Fibroblast of the aortic adventitia (primary cell): ENCODE data around the gene ATP5PB. TPM values are rescaled to one million over a fixed set of nuclear protein-coding genes. Genes with fewer than 3 reads are reported as not detected.

Experiments used
- DNase-seq: peaks from one replicate; pipeline ENCODE4 v3.0.0-alpha.2; 2010; ENCODE audit warnings: low read depth
- H3K4me3 ChIP-seq: 2 replicates; pipeline ENCODE4 v1.5.1; 2011; ENCODE audit warnings: low read depth, mild to moderate bottlenecking, control low read depth, low read length, moderate library complexity
- total RNA-seq: library from RNA; depleted of rRNA; stranded (reverse); fragments of >200 nt; gene quantifications from 2 replicates; pipeline ENCODE4 v1.2.3, GENCODE V29; 2012; ENCODE audit warnings: low replicate concordance
- TF ChIP-seq, protein P1 (sequence below): IDR thresholded peaks from 2 replicates; pipeline ENCODE4 v1.5.1; 2011; ENCODE audit warnings: mild to moderate bottlenecking, low read length, control low read depth, inconsistent platforms; ENCODE audit not compliant: insufficient read depth

ATP5PB gene
- total RNA-seq, 1 donor, result 301 TPM

GRCh38 chr1:111501645-111502044 lies 52.4 kb downstream of the ATP5PB start:
- H3K4me3 ChIP-seq, result no peak overlapping the region
- DNase-seq, result no peak
- TF ChIP-seq, protein P1, sequence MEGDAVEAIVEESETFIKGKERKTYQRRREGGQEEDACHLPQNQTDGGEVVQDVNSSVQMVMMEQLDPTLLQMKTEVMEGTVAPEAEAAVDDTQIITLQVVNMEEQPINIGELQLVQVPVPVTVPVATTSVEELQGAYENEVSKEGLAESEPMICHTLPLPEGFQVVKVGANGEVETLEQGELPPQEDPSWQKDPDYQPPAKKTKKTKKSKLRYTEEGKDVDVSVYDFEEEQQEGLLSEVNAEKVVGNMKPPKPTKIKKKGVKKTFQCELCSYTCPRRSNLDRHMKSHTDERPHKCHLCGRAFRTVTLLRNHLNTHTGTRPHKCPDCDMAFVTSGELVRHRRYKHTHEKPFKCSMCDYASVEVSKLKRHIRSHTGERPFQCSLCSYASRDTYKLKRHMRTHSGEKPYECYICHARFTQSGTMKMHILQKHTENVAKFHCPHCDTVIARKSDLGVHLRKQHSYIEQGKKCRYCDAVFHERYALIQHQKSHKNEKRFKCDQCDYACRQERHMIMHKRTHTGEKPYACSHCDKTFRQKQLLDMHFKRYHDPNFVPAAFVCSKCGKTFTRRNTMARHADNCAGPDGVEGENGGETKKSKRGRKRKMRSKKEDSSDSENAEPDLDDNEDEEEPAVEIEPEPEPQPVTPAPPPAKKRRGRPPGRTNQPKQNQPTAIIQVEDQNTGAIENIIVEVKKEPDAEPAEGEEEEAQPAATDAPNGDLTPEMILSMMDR, result no peak

- TF ChIP-seq, protein P1, result no peak
- no peak within 1 kb of the TSS for H3K4me3 ChIP-seq
- DNase-seq, result no peak
Measured at GRCh38 chr1:111503585-111504060, 54.4 kb downstream of the ATP5PB start, which contains the start of the genes ADORA3 and TMIGD3. Gene ADORA3, minus strand, starts transcription at chr1:111503633. Its CDS starts 279 bp downstream, at chr1:111503354. Gene TMIGD3, minus strand, starts transcription at chr1:111503633. Its CDS starts 279 bp downstream, at chr1:111503354.

- TF ChIP-seq, protein P1, result no peak
- H3K4me3 ChIP-seq, result no peak overlapping the region
- DNase-seq, result no peak
Measured at GRCh38 chr1:111504097-111504496, 54.8 kb downstream of the ATP5PB start.

DNA sequence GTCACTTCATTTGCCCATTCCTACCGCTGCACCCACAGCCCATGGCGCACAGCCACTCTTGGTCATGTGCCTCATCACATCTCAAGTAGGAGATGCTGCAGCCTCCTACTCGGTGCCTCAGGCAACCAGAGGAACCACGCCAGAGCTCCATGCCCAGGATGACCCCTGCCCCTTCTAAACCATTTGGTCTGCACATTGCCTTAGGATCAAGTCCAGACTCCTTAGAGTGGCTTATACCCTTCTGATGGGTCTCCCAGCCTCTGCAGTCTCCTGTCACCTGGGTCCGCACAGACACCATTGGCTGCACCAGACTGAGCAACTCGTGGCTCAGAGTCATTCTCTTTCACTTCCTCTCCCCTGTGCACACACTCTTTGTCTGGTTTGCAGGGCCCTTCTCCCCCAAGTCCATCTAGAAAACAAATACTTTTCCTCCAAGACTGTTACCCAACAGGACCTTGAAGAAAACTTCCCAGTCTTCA lies 56.4 kb downstream of the ATP5PB start:
- H3K4me3 ChIP-seq, result no peak overlapping the region
- TF ChIP-seq, protein P1, result no peak
- no peak for DNase-seq

GRCh38 chr1:111506561-111506960 lies 57.3 kb downstream of the ATP5PB start:
- TF ChIP-seq, protein P1, result no peak
- no peak overlapping the region for H3K4me3 ChIP-seq
- no peak for DNase-seq

DNA sequence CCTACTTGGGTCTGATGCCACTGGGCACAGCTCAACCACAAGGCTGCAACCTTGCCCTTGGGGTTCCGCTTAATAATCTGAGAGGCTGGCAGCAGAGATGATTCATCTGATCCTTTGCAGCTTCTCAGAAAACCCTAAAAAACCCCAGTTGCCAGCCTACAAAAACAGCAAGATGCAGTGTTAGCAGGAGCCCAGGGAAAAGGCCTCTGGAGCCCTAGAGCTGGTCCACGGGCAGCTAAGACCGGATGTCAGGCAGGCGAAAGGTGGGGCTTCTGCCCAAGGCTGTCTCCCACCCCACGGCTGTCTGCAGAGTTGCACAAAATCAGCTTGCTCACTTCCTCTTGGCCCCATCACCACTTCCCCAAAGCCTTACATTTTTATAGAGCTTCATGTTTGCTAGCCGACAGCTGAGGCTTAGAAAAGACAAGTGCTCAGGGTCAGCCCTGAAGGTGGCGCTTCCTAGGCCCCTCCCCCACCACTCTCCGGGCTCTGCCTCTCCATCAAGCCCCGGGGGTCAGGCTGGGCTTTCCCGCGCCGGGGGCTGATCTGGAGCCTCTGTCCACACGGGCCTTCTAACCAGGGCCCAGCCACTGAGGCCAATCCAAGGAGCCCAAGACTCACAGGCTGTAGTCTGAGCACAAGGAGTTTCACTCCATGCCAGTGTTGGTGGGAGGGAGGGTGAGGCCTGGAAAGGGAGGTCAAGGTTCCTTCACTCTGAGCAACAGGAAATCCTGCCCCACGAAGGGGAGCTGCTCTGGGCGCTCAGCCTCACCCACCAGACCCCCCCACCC lies 58.3 kb downstream of the ATP5PB start:
- TF ChIP-seq, protein P1, result no peak
- DNase-seq, result peak; percentile 74
- H3K4me3 ChIP-seq, result peak overlapping the region; percentile 22
